HepG2 (cell line): ENCODE data around the gene SNRNP48. TPM values are rescaled to one million over a fixed set of nuclear protein-coding genes. Genes with fewer than 3 reads are reported as not detected.

Experiments
- CENPX ChIP-seq: sonication (generic); formaldehyde crosslinking; IDR thresholded peaks from 2 replicates; pipeline ENCODE4 v1.9.0; 2021; ENCODE audit warnings: mild to moderate bottlenecking, missing genetic modification reagents, moderate library complexity
- DNMT1 ChIP-seq: sonication (generic); formaldehyde crosslinking; IDR thresholded peaks from 2 replicates; pipeline ENCODE4 v1.5.1; 2020; ENCODE audit warnings: mild to moderate bottlenecking, missing genetic modification reagents
- DR1 ChIP-seq: sonication (generic); formaldehyde crosslinking; IDR thresholded peaks from 2 replicates; pipeline ENCODE4 v1.8.0; 2021; ENCODE audit warnings: mild to moderate bottlenecking, missing genetic modification reagents, inconsistent platforms
- MBD4 ChIP-seq: IDR thresholded peaks from 2 replicates; pipeline ENCODE4 v1.6.1; 2012; ENCODE audit warnings: low read length, inconsistent platforms, borderline replicate concordance
- PLRG1 ChIP-seq: fragments of 450-650 bp; conservative IDR thresholded peaks from 2 replicates; pipeline ENCODE4 v1.6.1; 2016
- PRMT3 ChIP-seq: sonication (generic); formaldehyde crosslinking; IDR thresholded peaks from 2 replicates; pipeline ENCODE4 v1.8.1; 2022; ENCODE audit warnings: low read depth, mild to moderate bottlenecking, moderate library complexity, missing genetic modification reagents, borderline replicate concordance
- SNAPC2 ChIP-seq: sonication (generic); formaldehyde crosslinking; IDR thresholded peaks from 2 replicates; pipeline ENCODE4 v1.8.1; 2022; ENCODE audit warnings: mild to moderate bottlenecking, missing genetic modification reagents
- ZNF234 ChIP-seq: sonication (generic); formaldehyde crosslinking; conservative IDR thresholded peaks from 2 replicates; pipeline ENCODE4 v1.5.1; 2020; ENCODE audit warnings: mild to moderate bottlenecking, missing genetic modification reagents
- ZNF235 ChIP-seq: sonication (generic); formaldehyde crosslinking; IDR thresholded peaks from 2 replicates; pipeline ENCODE4 v1.8.1; 2023; ENCODE audit warnings: mild to moderate bottlenecking, missing genetic modification reagents, borderline replicate concordance
- ZNF253 ChIP-seq: sonication (generic); formaldehyde crosslinking; IDR thresholded peaks from 2 replicates; pipeline ENCODE4 v1.8.0; 2022; ENCODE audit warnings: mild to moderate bottlenecking, missing genetic modification reagents, borderline replicate concordance
- ZNF367 ChIP-seq: sonication (generic); formaldehyde crosslinking; IDR thresholded peaks from 2 replicates; pipeline ENCODE4 v1.4.0; 2020; ENCODE audit warnings: missing genetic modification reagents, borderline replicate concordance
- ZNF563 ChIP-seq: sonication (generic); formaldehyde crosslinking; IDR thresholded peaks from 2 replicates; pipeline ENCODE4 v1.8.0; 2022; ENCODE audit warnings: mild to moderate bottlenecking, moderate library complexity, missing genetic modification reagents
- ZSCAN22 ChIP-seq: sonication (generic); formaldehyde crosslinking; IDR thresholded peaks from 2 replicates; pipeline ENCODE4 v1.4.0; 2020; ENCODE audit warnings: mild to moderate bottlenecking, missing genetic modification reagents
- polyA plus RNA-seq, 8 experiments: library from polyadenylated mRNA; depleted of rRNA in 3 of 8; stranded (reverse) in 7 of 8; unstranded in 1 of 8; fragments of >200 nt; fragmentation: Illumina TruSeq in 4 of 8; extraction: Trizol in 4 of 8; gene quantifications; 2 replicates each; pipeline versions ENCODE4 v1.2.1 to v1.2.3, GENCODE V29; 2011 to 2016; ENCODE audit warnings: low read depth in 4 of 8, missing spikeins in 1 of 8, mixed read lengths in 1 of 8; ENCODE audit not compliant: insufficient read depth in 1 of 8
- total RNA-seq, 5 experiments: library from RNA; depleted of rRNA; stranded (reverse); fragments of >200 nt; fragmentation: Illumina TruSeq; extraction: Trizol; gene quantifications; 2 replicates each; pipeline ENCODE4 v1.2.3, GENCODE V29; 2016; ENCODE audit warnings: low read depth in 1 of 5
- TF ChIP-seq, protein P1 (sequence below): sonication (generic); formaldehyde crosslinking; IDR thresholded peaks from 2 replicates; pipeline ENCODE4 v1.9.0; 2021; ENCODE audit warnings: missing genetic modification reagents, mild to moderate bottlenecking, borderline replicate concordance
- TF ChIP-seq, protein P2 (sequence below): sonication (generic); formaldehyde crosslinking; IDR thresholded peaks from 2 replicates; pipeline ENCODE4 v1.4.0; 2020; ENCODE audit warnings: missing genetic modification reagents
- TF ChIP-seq, protein P3 (sequence below): IDR thresholded peaks from 2 replicates; pipeline ENCODE4 v1.4.0; 2020; ENCODE audit warnings: mild to moderate bottlenecking, missing genetic modification reagents
- TF ChIP-seq, protein P4 (sequence below): sonication (generic); formaldehyde crosslinking; IDR thresholded peaks from 2 replicates; pipeline ENCODE4 v1.5.0; 2020; ENCODE audit warnings: mild to moderate bottlenecking, missing genetic modification reagents

SNRNP48 gene
- total and polyA plus RNA-seq, 2 of the 13 experiments (the other 11 are each of a cell fraction or from before 2014, with no cell fraction given): 17.5 to 47.5 TPM

DNA sequence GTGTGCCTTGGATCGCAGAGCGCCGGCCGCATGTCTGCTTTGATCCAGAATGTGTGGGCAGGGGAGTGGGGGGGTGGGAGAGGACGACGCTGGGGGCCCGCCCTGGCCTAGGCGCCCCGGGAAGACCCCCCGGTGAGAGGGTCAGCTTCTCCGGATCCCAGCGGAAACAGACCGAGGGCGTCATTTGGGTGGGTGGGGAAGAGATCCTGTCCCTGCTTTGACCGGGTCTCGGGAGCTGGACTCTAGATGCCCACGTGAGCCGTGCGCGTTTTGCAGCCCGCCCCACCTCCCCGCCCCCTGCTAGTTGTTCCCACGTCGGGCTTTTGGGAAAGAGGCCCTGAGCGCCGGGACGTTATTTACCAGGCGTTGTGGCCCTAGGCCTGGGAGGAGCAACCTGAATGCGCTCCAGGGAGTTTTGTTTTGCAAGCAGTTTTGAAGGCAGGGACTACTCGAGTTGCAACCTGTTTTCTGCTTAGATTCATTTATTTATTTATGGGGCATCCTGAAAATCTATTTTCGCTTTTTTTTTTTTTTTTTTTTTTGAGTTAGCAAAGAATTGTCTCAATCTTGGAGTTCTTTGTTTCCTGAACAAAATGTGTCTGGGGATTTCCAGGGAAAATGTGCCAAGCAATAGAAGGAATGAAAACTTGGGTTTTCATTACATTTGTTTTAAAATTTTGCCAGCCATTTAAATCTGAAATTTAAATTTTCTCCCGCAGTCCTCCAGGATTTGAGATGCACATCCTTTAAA, 46.9 kb upstream of the SNRNP48 start (continued):
- TF ChIP-seq ZNF367 (CRISPR knock-in tag) (peak; percentile 78; the same call in 1 of the 2 replicates), DNMT1 (CRISPR knock-in tag) (no peak), MBD4 (no peak), ZNF563 (CRISPR knock-in tag) (no peak), SNAPC2 (CRISPR knock-in tag) (no peak), PLRG1 (no peak), ZNF234 (CRISPR knock-in tag) (no peak), CENPX (CRISPR knock-in tag) (no peak), PRMT3 (no peak), ZNF235 (CRISPR knock-in tag) (no peak), ZNF253 (no peak), ZSCAN22 (CRISPR knock-in tag) (0 out of 2 replicates have a peak, but pooled peaks have one; percentile 51), DR1 (CRISPR knock-in tag) (no peak; the same call in 1 of the 2 replicates)
- TF ChIP-seq, protein P1, sequence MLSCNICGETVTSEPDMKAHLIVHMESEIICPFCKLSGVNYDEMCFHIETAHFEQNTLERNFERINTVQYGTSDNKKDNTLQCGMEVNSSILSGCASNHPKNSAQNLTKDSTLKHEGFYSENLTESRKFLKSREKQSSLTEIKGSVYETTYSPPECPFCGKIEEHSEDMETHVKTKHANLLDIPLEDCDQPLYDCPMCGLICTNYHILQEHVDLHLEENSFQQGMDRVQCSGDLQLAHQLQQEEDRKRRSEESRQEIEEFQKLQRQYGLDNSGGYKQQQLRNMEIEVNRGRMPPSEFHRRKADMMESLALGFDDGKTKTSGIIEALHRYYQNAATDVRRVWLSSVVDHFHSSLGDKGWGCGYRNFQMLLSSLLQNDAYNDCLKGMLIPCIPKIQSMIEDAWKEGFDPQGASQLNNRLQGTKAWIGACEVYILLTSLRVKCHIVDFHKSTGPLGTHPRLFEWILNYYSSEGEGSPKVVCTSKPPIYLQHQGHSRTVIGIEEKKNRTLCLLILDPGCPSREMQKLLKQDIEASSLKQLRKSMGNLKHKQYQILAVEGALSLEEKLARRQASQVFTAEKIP: no peak
- TF ChIP-seq, protein P2, sequence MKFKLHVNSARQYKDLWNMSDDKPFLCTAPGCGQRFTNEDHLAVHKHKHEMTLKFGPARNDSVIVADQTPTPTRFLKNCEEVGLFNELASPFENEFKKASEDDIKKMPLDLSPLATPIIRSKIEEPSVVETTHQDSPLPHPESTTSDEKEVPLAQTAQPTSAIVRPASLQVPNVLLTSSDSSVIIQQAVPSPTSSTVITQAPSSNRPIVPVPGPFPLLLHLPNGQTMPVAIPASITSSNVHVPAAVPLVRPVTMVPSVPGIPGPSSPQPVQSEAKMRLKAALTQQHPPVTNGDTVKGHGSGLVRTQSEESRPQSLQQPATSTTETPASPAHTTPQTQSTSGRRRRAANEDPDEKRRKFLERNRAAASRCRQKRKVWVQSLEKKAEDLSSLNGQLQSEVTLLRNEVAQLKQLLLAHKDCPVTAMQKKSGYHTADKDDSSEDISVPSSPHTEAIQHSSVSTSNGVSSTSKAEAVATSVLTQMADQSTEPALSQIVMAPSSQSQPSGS (CRISPR knock-in tag): no peak
- TF ChIP-seq, protein P3, sequence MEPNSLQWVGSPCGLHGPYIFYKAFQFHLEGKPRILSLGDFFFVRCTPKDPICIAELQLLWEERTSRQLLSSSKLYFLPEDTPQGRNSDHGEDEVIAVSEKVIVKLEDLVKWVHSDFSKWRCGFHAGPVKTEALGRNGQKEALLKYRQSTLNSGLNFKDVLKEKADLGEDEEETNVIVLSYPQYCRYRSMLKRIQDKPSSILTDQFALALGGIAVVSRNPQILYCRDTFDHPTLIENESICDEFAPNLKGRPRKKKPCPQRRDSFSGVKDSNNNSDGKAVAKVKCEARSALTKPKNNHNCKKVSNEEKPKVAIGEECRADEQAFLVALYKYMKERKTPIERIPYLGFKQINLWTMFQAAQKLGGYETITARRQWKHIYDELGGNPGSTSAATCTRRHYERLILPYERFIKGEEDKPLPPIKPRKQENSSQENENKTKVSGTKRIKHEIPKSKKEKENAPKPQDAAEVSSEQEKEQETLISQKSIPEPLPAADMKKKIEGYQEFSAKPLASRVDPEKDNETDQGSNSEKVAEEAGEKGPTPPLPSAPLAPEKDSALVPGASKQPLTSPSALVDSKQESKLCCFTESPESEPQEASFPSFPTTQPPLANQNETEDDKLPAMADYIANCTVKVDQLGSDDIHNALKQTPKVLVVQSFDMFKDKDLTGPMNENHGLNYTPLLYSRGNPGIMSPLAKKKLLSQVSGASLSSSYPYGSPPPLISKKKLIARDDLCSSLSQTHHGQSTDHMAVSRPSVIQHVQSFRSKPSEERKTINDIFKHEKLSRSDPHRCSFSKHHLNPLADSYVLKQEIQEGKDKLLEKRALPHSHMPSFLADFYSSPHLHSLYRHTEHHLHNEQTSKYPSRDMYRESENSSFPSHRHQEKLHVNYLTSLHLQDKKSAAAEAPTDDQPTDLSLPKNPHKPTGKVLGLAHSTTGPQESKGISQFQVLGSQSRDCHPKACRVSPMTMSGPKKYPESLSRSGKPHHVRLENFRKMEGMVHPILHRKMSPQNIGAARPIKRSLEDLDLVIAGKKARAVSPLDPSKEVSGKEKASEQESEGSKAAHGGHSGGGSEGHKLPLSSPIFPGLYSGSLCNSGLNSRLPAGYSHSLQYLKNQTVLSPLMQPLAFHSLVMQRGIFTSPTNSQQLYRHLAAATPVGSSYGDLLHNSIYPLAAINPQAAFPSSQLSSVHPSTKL: peak; percentile 70
- TF ChIP-seq, protein P4, sequence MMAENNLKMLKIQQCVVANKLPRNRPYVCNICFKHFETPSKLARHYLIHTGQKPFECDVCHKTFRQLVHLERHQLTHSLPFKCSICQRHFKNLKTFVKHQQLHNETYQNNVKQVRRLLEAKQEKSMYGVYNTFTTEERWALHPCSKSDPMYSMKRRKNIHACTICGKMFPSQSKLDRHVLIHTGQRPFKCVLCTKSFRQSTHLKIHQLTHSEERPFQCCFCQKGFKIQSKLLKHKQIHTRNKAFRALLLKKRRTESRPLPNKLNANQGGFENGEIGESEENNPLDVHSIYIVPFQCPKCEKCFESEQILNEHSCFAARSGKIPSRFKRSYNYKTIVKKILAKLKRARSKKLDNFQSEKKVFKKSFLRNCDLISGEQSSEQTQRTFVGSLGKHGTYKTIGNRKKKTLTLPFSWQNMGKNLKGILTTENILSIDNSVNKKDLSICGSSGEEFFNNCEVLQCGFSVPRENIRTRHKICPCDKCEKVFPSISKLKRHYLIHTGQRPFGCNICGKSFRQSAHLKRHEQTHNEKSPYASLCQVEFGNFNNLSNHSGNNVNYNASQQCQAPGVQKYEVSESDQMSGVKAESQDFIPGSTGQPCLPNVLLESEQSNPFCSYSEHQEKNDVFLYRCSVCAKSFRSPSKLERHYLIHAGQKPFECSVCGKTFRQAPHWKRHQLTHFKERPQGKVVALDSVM (CRISPR knock-in tag): no peak
